Embryonic facial prominence (tissue), 1 donor: ENCODE measurements around the gene TMF1.

Experiments
- DNase-seq: peaks from one replicate; pipeline ENCODE4 v3.0.0-alpha.2; 2016; ENCODE audit errors: extremely low spot score

Gene TMF1

DNA sequence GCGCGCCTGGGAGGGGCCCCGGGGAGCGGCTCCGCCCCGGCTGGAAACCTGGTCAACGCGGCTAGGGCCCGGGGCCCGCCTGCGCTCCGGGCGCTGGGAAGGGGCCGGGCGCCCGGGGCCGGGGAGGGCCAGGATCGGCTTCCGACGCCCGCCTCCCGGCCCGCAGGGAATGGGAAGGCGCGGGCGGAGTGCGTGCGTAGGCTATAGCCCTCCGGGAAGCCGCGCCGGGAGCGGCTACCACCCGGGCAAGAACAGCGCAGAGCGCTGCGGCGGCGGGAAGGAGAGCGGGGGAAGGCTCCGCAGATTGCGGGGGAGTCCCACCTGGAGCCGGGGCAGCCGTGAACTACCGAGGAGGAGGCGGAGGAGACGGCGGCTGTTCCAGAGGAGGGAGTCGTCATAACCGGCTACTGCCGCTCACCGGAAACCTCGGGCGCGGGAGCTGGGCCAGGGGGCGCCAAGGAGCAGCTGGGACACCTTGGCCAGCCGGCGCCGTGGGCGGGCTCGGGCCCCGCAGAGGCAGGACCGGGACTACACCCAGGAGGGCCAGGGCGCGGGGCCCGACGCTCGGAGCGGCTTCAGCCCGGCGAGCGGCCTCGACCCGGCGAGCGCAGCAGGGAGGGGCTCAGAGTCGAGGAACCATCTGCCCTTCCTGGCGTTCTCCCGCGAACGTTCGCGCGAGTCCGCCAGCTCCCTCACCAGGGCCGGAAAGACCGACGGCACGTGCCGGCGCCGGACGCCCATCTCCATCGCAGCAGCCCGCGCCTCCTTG is 38.7 kb downstream of the TMF1 start, which contains the start of gene EOGT:
Gene EOGT, minus strand, starts transcription at position 432 of the 769 bp plus-strand sequence. CDS start 3,838 bp downstream, outside the sequence.
- DNase-seq, result peak; percentile 36

DNA sequence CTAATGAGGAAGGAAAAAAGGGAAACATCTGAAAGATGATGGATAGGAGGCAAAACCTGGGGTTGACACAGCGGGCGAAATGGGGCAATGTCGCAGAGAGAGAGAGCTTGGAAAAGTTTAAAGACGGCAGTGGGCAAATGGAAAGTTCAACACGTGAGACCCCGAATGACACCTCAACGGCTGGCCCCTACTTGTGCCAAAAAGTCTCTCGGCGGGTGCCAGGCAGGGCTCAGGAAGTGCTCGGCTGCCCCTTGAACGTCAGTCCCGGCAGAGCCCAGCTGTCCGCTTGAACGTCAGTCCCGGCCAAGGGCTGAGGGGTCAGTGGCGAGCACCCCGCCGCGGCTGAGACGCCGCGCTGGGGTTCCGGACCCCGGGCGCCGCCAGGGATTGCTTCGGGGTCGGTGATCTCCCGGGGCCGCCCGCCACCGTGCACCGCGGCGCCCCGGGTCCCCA is 39.3 kb downstream of the TMF1 start:
- no peak for DNase-seq

DNA sequence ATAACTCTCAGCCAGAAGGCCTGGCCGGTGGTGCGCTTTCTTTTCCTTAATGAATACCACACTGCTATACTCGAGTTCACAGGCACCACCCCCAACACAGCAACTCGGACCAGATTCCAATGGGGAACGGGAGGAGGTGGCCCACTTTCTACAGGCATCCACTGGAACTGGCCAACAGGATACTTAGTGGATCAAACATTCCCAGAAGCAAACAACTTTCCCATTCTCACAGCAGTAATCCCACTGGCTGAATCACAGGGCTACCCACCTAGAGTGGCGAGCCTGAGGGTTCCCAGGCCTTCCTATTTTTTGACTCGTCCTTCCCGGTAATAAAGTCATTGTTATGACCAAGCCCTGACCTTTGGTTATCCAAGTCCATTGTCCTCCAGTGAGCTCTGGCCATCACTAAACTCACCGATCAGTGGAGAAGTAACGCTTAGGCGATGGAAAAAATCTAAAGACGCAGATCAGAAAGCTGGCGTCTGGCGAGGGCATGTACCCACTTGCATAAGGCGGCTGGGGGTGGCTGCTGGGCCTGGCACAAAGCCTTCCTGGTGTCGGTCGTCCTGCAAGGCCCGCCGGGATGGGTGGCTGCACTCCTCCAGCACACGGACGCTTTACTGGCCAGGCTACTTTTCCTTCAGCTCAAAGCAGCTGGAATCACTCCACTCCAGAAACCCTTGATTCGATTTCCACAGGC is 39.9 kb downstream of the TMF1 start:
- DNase-seq, result no peak

DNA sequence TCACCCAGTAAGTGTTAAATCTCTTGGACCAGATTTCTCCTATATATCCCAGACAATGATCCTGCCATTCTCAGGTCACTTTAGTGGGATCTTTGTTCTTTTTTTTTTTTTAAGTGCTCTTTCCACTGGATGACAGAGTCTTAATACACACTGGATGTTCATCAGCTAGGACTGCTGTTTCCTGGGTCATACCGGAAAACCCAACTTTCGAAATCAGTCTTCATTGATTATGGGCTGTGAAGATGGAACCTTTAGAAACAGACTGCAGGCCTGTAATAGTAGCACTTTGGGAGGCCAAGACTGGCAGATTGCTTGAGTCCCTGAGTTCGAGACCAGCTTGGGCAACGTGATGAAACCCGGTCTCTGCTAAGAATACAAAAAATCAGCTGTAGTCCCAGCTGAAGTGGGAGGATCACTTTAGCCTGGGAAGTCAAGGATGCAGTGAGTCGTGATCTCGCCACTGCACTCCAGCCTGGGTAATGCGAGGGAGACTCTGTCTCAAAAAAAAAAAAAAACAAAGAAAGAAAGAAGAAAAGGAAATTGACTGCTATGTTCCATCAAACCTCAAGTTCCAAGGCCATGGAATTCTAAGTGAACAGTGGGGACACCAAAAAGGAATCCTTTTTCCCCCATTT is 40.9 kb downstream of the TMF1 start:
- no peak for DNase-seq

DNA sequence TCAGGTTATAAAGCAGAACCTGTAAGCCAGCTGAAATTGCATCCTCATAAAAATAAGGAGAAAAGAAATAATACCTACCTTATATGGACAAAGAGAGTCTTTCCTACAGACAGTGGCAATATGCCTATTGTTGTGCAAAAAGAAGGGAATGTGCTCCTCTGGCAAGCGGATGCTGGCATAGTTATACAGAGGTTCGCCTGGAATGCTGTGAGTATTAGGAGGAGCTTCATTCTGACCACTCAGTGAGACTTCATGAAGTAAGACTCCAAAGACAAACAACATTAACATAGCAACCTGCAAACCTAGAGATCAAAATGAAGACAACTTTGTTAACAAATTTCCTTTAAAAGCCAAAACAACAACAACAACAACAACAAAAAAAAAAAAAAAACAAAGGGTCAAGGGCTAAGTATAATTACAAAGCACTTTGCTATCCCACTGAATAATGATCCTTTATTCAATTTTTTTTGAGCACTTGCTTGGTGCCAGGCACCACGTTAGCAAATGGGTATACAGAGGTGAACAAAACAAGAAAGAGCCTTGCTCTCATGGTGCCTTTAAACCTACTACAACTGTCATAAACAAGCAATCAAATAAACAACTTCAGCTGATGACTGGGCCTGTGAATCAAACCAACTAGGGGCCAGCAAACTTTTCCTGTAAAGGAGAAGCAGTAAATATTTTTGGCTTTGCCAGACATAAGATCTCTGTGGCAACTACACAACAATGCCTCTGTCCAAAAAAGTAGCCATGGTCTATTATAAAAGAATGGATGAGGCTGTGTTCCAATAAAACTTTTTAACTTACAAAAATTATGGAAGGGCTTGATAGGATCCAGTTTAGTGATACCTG is 42.3 kb downstream of the TMF1 start:
- DNase-seq, result no peak

DNA sequence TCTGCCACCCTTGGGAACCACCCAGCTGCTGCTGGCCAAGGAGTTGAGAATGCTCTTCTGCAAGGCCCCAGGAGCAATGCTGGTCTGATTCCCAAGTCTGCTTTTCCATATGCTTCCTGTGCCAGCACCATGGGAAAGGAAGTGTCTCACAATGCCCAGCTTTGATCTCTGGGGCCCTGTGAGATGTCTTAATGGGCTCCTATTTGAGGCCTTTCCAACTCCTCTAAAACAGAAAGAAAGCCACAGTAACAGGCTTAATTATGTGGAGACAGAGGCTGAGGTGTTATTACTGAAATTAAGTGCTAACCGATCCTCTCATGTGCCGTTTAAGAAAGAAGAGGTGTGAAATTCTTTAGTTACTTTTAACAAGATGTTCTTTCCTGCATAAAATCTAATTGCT is 43.2 kb downstream of the TMF1 start:
- DNase-seq, result no peak

DNA sequence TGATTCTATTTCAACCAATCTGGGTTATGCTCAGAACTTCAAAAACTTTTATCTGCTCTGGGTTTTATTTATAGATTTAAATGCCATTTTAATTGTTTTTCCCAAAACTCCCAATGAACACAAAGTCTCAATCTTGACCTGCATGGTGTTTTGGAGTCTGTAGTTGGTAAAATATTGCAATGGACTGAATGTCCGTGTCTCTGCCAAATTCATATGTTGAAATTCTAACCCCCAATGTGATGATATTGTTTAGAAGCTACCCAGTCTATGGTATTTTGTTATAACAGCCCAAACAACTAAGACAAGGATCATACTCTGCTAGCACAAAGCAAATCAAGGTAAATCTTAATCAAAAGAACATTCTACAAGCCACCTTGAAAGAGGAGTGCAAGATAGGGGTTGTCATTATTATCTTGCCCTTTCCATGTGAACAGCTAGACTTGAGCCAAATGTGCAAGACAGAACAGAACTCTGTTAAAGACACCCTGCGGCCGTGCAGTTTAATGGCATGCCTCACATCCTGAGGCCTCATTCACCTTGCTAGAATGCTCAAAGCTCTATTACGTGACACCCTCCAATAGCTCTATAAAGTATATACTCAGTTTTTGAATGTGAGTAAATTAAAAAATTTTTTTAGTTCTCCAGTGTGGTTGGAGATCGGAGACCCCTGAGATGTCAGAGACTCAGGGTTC is 46.2 kb downstream of the TMF1 start:
- no peak for DNase-seq

DNA sequence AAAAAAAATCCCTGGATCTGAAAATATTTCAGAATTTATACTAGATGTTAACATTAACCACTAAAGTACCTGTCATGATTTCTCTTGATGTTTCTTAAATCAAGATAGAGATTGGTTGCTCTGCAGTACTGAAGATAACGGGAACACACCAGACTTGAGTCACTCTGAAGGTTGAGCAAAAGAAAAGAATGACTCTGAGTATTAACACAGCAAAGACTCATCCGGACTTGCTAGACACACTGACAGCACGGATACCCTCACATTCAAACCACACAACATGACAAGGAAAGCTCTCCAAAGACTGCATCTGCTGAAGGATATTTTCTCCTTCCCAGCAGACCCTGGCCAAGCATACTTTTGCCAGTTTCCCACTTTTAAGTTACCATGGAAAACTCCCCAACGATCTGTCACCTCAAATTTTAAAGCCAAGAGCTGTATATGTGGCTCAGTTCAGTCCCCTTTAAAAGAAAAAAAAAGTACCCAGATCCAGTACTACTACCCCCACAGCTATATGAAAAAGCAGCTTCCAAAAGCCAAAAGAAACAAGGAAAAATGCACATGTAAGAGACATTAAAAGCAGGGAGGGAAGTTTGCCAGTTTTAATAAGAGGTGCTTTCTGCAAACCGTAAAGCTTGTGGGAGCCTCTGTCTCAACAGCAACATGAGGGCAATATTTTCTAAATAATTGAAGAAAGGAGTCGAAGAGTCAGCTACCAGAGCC is 46.9 kb downstream of the TMF1 start:
- no peak for DNase-seq

DNA sequence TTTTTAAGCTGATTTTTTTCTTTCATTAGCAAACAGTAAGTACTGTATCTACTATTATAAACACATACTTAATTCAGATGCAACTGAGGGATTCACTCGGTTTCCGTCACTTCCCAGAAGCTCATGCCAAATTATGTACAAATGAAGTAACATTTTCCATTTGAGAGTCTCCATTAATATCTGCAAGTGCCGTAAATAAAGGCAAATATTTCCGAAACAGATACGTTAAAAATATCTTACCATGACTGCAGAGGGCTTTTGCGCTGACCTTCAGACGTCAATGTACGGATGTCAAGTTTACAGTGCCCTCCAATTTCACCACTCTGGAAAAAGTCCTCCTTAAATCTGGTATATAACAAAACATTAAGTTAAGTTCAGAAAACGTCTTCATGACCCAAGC is 48.0 kb downstream of the TMF1 start:
- DNase-seq, result no peak

DNA sequence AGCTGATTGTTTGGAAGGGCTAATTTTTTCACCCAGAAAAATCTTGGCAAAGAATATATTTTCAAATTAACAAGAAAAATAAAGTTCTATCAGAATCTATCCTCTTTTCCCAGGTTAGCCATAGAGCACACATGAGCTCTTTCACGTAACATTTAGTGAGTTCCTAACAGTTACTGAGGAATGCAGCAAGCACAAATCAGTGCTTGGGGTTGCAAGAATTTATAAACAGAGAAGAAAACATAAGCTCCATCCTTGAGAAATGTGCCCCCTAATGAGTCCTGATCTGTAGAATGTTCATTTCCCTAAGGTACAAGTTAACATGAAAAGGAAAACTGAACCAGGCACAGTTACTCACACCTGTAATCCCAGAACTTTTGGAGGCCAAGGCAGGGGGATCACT is 52.5 kb downstream of the TMF1 start:
- DNase-seq, result no peak

DNA sequence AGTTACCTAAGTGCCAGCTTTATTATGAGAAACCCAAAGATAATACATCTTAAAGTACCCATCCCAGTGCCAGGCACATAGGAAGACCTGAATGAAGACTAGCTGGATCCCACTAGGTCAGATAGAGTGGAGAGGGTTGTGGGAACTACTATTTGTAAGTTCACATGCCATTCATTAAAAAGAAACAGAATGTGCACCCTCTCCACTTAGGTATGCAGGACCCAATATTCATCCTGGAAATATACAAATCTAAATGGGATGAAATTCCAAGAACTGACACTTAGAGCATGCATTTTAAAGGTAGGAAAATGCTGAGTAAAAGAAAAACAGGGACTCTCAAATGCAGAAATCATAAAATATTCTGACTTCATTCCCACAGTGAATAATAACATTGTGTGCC is 53.0 kb downstream of the TMF1 start:
- no peak for DNase-seq

DNA sequence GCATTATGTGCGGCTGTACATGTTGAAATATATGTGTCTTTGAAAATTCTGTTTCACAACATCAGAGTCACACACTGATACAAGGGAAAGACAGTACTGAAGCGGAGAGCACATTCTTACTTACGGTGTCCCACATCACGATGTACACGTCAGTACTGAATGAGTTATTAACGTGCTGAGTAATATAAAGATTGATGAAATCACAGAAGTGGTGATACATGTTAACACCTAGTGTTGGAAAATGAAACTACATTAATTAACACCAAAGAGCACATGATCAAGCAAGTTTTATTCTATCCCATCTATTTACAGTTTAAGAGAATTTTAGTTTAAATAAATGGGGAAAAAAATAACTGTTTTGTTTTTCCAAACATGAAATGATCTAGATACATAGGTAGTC is 54.2 kb downstream of the TMF1 start:
- DNase-seq, result no peak

DNA sequence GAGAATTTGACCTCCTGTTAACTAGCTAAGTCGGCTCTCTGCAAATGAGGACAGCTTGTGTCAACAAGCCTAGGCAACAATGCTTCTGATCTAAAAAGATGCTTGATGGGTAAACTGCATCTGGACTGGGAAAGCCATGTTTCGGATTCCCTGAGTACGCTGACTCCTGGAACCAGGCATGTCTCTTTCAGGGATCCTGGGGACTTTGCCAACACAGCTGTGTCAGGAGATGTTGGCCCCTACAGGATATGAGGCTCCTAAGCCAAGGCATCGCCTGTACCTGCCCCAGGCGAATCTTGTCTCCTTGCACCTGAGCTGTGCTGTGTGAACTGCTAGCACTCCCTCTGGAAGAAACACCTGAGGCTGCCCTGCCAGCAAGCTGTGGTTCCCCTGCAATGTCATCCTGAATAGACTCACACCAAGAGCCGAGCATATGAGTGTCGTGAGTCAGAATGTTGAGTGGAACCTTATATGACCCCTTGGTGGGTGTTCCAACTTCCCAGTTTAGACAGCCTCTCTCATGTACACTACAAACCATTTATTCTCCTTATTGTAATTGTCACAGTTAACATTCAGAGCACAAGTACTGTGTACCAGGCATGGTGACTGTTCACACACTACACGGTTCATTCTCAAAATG is 55.7 kb downstream of the TMF1 start:
- DNase-seq, result no peak

DNA sequence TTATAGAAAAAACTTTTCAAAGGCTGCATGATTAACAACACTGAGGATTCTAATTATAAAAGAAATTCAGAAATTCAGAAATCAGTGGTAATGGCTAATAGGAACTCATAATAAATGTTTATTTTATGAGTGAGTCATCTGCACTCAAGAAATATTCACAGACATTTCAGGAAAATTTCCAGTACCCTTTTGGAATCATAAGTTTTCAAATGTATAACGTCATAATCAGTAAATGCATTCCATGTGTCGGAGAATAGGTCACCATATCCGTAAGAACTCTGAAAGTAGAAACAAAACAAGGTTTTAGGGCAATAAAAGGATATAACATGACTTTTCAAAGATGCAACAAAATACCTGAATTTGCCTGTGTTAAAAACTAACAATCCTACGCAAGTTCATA is 63.4 kb downstream of the TMF1 start:
- DNase-seq, result peak; percentile 46

DNA sequence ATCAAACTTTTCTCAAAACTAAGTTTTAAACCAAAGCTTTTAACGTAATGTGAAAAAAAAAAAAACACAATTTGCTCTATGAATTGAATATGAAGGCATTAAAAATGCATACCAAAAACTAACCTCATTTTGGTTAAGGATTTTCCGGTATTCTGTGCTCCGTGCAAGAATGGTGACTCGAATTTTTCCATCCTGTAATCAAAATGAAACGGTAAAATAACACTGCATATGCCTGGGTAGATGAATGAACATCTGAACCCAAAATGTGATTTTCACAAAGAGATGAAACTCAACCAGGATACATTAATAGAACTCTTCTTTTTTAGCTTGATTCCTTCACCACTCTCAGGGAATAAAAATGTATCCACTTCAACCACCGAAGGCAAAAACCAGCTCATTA is 64.8 kb downstream of the TMF1 start:
- no peak for DNase-seq

DNA sequence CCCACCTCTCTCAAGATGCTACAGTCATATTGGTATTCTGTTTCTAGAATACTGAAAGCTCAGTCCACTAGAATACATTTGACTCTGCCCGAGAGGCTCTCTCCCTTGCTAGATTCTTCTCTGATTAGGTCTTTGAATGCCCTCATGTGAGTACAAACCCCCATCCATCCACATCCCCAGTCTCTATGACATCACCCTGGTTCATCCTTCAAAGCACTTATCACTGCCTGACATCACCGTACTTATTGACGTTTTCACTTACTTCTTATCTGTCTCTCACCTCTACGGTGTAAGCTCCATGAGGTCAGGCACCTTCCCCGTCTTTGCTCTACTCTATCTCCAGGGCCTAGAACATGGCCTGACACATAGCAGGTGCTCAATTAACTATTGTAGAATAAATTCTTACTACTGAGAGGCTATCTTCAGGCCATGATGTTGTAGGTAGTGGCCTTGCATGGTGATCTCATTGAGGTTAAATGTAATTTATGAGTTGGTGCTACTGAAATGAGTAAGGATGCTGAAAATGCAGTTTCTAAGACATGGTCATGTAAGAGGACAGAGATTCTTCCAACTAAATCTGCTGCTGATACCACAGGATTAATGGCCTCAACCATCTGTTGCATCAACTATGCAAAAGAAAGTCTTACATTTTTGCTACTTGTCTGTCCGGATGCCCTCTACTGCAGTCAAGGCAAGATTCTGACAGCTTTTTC is 65.5 kb downstream of the TMF1 start:
- DNase-seq, result no peak

DNA sequence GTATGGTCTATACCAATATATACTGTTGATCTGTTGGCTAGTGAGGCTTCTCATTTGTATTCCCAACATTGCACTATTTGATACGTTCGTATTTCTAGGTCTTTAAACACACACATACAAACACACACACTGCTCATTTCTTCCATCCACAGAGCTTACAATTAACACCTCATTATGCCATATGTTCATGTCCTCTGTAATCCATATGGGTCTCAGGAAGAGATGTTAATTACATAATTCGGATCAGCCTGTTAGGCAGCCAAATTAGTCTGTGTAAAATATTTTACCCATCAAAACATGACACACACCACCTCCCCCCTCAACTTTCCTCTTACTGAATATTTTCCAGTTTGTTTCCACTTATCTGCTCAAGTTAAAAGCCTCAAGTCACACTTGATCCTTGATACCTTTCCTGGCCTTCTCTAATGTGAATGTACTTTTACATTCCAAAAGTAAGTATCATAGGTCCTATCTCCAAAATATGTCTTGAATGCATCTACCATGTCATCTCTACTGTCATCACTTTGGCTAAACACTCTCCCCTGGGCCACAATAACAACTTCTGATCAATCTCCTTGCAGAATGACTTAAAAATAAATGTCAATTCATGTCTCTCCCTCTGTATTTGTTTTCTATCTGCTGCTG is 66.9 kb downstream of the TMF1 start:
- no peak for DNase-seq

DNA sequence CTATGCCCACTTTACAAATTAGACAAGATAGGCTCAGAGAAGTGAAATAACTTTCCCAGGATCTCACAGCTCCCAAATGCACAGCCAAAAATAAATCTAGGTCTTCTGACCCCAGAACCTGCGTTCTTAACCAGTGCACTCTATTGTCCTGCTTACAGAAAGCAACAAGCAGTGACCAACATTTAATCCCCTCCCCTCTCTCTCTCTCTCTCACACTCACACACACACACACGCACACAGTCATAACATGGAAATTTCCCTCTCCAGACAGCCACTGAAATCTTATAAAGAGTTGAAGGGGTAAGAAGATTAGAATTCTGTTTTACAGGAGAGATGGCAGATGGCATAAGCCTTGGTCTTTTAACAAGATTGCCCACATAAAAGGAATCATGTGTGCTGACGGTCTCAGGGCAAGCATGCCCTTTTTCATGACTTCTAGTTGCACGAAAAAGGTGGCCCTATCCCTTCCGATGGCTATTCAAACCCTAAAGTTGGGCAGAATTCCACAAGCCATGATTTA is 68.1 kb downstream of the TMF1 start:
- DNase-seq, result no peak
